Measurements from ENCODE around the gene MCAM.

Gene MCAM

DNA sequence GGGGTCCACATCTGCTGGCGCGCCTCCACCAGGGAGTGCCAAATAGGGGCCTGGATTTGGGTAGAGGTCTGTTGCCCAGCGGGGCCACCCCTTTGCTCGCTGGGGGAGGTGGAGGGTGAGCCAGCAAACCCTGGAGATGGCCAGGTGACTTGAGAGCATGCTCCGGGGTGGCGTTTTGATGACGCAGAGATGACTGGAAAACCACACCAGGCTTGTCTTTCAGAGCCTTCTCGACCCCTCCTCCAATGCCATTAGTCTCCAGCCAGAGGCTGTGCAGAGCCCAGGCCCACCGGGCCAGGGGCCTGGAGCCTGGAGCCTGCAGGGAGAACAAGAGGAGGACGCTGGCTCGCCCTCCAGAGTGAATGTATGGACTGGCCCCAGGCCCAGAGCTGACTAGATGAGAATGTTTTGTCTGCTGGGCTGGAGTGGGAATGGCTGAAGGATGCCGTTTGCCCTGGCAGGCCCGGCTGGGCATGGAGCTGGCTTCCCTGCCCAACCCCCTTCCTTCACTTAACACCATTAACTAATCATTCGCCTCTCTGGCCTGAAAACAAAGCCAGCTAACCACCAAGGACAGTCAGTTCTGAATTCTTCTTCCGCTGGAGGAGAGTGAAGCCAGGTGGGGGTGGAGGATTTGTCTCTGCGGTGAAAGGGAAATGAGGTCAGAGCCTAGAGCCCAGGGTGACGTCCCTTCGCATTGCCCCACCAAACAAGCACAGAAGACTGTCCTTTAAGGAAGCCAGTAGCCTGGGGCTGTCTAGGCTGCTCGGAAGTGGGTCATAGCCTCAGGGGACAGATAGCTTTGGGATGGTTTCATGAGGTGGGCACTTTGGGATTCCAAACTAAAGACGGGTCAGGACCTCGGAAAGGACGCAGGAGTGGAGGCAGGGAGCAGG is 1.6 kb upstream of the MCAM start:
- Histone ChIP-seq H4K20me1 (ENCODE audit: insufficient read depth, low read length) (peaks cover 19% of the 10 kb centered on the region), H3K4me1 (ENCODE audit: insufficient read depth, low read length) (peaks cover 39% of the 10 kb centered on the region), H3K79me2 (ENCODE audit: insufficient read depth, low read length) (no peaks in the 10 kb centered on the region), H3K9me3 (ENCODE audit: insufficient read depth, low read length, severe bottlenecking) (no peaks in the 10 kb centered on the region), H3K27me3 (ENCODE audit: insufficient read depth, low read length, poor library complexity) (peaks cover 53% of the 10 kb centered on the region), H2AFZ (ENCODE audit: low read depth, low read length) (no peak overlapping the region), H3K36me3 (ENCODE audit: insufficient read depth, low read length) (no peaks in the 10 kb centered on the region), H3K9ac (ENCODE audit: low read depth, low read length) (no peak overlapping the region), H3K4me2 (ENCODE audit: insufficient read depth, low read length) (no peak overlapping the region), H3K4me3 (ENCODE audit: low read depth in 1 of 2, low read length in 2 of 2) (no peak overlapping the region), H3K27ac (ENCODE audit: low read length) (no peak overlapping the region)
- ATAC-seq (ENCODE audit: insufficient read depth, low read depth) (no peak), DNase-seq (no peak)
- no peak for TF ChIP-seq EZH2 (IDR thresholded peaks at IDR 0.05; ENCODE audit: borderline replicate concordance, low read depth, low read length, severe bottlenecking)
- TF ChIP-seq, protein P1, sequence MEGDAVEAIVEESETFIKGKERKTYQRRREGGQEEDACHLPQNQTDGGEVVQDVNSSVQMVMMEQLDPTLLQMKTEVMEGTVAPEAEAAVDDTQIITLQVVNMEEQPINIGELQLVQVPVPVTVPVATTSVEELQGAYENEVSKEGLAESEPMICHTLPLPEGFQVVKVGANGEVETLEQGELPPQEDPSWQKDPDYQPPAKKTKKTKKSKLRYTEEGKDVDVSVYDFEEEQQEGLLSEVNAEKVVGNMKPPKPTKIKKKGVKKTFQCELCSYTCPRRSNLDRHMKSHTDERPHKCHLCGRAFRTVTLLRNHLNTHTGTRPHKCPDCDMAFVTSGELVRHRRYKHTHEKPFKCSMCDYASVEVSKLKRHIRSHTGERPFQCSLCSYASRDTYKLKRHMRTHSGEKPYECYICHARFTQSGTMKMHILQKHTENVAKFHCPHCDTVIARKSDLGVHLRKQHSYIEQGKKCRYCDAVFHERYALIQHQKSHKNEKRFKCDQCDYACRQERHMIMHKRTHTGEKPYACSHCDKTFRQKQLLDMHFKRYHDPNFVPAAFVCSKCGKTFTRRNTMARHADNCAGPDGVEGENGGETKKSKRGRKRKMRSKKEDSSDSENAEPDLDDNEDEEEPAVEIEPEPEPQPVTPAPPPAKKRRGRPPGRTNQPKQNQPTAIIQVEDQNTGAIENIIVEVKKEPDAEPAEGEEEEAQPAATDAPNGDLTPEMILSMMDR (IDR thresholded peaks at IDR 0.05; ENCODE audit: borderline replicate concordance, extremely low read depth, low read length, poor library complexity, severe bottlenecking): no peak

DNA sequence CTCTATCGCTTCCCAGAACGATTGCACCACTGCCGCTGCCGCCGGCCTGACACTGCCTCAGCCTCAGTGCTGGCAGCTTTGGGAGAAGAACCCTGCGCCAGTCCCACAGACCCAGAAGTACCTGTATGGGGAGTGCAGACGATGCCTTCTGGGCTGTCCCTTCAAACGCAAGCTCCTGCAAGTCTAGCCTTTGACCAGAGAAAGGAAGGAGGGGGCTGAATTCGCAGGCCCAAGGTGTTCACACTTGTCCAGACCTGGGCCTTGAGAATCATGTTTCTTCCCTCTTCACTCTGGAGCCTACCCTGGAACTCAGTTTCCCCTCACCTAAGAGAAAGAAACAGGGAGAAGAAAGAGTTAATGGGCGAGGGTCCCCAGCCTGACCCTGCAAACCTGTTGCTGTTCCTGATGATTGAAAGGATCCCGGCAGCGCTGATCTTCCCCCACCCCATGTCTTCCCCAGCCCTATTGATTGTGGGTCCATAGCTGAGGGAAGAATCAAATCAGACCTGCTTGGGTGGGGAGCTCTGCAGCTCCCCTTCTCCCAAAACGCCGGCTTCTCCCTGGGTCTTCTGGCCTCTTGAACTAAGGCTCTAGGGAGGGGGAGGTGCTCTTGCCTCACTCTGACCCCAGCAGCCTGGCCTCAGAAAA is 786 bp upstream of the MCAM start:
- H3K36me3 ChIP-seq (ENCODE audit: insufficient read depth, low read length): no peaks in the 10 kb centered on the region
- H3K4me1 ChIP-seq (ENCODE audit: insufficient read depth, low read length): peaks cover 39% of the 10 kb centered on the region
- H3K27me3 ChIP-seq (ENCODE audit: insufficient read depth, low read length, poor library complexity): peaks cover 53% of the 10 kb centered on the region
- ATAC-seq (ENCODE audit: insufficient read depth, low read depth) (no peak), DNase-seq (no peak)
- H3K9ac ChIP-seq (ENCODE audit: low read depth, low read length): peak overlapping the region; percentile 44; the same call in 1 of the 2 replicates
- H2AFZ ChIP-seq (ENCODE audit: low read depth, low read length): no peak overlapping the region
- TF ChIP-seq EZH2 (IDR thresholded peaks at IDR 0.05; ENCODE audit: borderline replicate concordance, low read depth, low read length, severe bottlenecking): peak; percentile 56
- TF ChIP-seq, protein P1 (IDR thresholded peaks at IDR 0.05; ENCODE audit: borderline replicate concordance, extremely low read depth, low read length, poor library complexity, severe bottlenecking): no peak
- peak overlapping the region in 1 of 2 experiments; percentile 50; a peak in 1 of 4 replicates for H3K4me3 ChIP-seq (ENCODE audit: low read depth in 1 of 2, low read length in 2 of 2)
- peak overlapping the region; percentile 97; the same call in 1 of the 2 replicates for H3K4me2 ChIP-seq (ENCODE audit: insufficient read depth, low read length)
- no peak overlapping the region for H3K27ac ChIP-seq (ENCODE audit: low read length)
- no peaks in the 10 kb centered on the region for H3K9me3 ChIP-seq (ENCODE audit: insufficient read depth, low read length, severe bottlenecking)
- H4K20me1 ChIP-seq (ENCODE audit: insufficient read depth, low read length): peaks cover 19% of the 10 kb centered on the region
- no peaks in the 10 kb centered on the region for H3K79me2 ChIP-seq (ENCODE audit: insufficient read depth, low read length)

DNA sequence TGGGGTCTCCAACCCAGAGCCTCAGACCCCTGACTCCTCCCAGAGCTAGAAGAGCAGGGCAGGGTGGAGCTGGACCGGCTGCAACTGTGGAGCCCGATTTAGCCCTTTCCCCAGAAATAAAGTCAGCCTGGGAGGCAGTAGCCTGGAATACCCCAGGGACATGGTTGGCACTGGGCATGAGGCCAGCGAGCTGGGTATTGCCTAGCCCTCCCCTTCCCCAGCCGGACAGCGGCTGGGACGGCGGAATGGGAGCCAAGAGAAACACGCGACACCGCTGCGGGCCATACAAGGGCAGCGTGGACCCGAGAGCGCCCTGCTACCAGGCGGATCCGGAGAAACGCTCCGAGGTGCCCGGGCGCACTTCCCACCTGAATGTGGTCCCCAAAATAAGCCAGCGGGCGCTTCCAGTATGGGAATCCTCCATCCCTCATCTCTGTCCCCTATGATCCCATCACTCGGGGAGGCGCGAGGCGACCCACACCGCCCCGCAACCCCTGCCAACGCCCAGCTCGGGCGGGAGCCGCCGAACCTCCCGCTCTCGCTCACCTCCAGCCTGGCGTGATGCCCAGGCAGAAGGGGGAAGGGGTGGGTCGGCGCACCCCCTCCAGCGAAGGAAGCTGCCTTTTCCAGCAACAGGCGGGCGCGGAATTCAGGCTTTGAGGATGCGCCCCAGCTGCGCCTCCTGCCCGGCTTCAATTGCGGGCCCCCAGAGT is 758 bp downstream of the MCAM start:
- TF ChIP-seq, protein P1 (IDR thresholded peaks at IDR 0.05; ENCODE audit: borderline replicate concordance, extremely low read depth, low read length, poor library complexity, severe bottlenecking): no peak
- peak; percentile 92 for TF ChIP-seq EZH2 (IDR thresholded peaks at IDR 0.05; ENCODE audit: borderline replicate concordance, low read depth, low read length, severe bottlenecking)
- Histone ChIP-seq H3K4me2 (ENCODE audit: insufficient read depth, low read length) (peak overlapping the region; percentile 97), H3K79me2 (ENCODE audit: insufficient read depth, low read length) (no peaks in the 10 kb centered on the region), H4K20me1 (ENCODE audit: insufficient read depth, low read length) (peaks cover 19% of the 10 kb centered on the region), H3K27me3 (ENCODE audit: insufficient read depth, low read length, poor library complexity) (peaks cover 51% of the 10 kb centered on the region), H3K36me3 (ENCODE audit: insufficient read depth, low read length) (no peaks in the 10 kb centered on the region), H3K27ac (ENCODE audit: low read length) (no peak overlapping the region), H3K9ac (ENCODE audit: low read depth, low read length) (peak overlapping the region; percentile 64), H3K9me3 (ENCODE audit: insufficient read depth, low read length, severe bottlenecking) (no peaks in the 10 kb centered on the region), H3K4me3 (ENCODE audit: low read depth in 1 of 2, low read length in 2 of 2) (peak overlapping the region; percentile 37 to 65; a peak in 3 of 4 replicates), H3K4me1 (ENCODE audit: insufficient read depth, low read length) (peaks cover 35% of the 10 kb centered on the region), H2AFZ (ENCODE audit: low read depth, low read length) (peak overlapping the region; percentile 70; the same call in 1 of the 2 replicates)
- ATAC-seq (ENCODE audit: insufficient read depth, low read depth): no peak
- DNase-seq: no peak
